ENCODE measurements around the gene GRM7. TPM values are rescaled to one million over a fixed set of nuclear protein-coding genes. Genes with fewer than 3 reads are reported as not detected.

GRM7 gene
- total and polyA plus RNA-seq, 9 donors, result 0.04 to 0.13 (median 0.10) TPM; not detected in 6

GRCh38 chr3:7520593-7520992 lies 659.7 kb downstream of the GRM7 start:
- Histone ChIP-seq H3K9me3 (replicated peaks; ENCODE audit: control insufficient read depth, low read depth, low read length) (peaks cover 3% of the 10 kb centered on the region), H3K36me3 (ENCODE audit: control insufficient read depth, insufficient read depth, low read length) (no peaks in the 10 kb centered on the region), H3K27ac (ENCODE audit: low read length) (no peak overlapping the region), H3K4me3 (ENCODE audit: low read length) (no peak overlapping the region), H3K27me3 (ENCODE audit: control insufficient read depth, insufficient read depth, low read length) (no peaks in the 10 kb centered on the region), H3K4me1 (ENCODE audit: control insufficient read depth, insufficient read depth, low read length) (peaks cover 6% of the 10 kb centered on the region)
- no peak for DNase-seq
- WGBS (ENCODE audit: insufficient coverage), result no CpG with 5 or more reads among the region's 1 CpG

- Histone ChIP-seq H3K27me3 (ENCODE audit: control insufficient read depth, insufficient read depth, low read length) (no peaks in the 10 kb centered on the region), H3K27ac (ENCODE audit: low read length) (no peak overlapping the region), H3K4me1 (ENCODE audit: control insufficient read depth, insufficient read depth, low read length) (no peaks in the 10 kb centered on the region), H3K9me3 (replicated peaks; ENCODE audit: control insufficient read depth, low read depth, low read length) (no peaks in the 10 kb centered on the region), H3K4me3 (ENCODE audit: low read length) (no peak overlapping the region), H3K36me3 (ENCODE audit: control insufficient read depth, insufficient read depth, low read length) (no peaks in the 10 kb centered on the region)
- no peak for DNase-seq
Observed at GRCh38 chr3:7536510-7536909, 675.6 kb downstream of the GRM7 start.

GRCh38 chr3:7536921-7537320 lies 676.0 kb downstream of the GRM7 start:
- Histone ChIP-seq H3K4me3 (ENCODE audit: low read length) (no peak overlapping the region), H3K9me3 (replicated peaks; ENCODE audit: control insufficient read depth, low read depth, low read length) (no peaks in the 10 kb centered on the region), H3K27me3 (ENCODE audit: control insufficient read depth, insufficient read depth, low read length) (no peaks in the 10 kb centered on the region), H3K27ac (ENCODE audit: low read length) (no peak overlapping the region), H3K4me1 (ENCODE audit: control insufficient read depth, insufficient read depth, low read length) (no peaks in the 10 kb centered on the region), H3K36me3 (ENCODE audit: control insufficient read depth, insufficient read depth, low read length) (no peaks in the 10 kb centered on the region)
- DNase-seq, result no peak
- no CpG with 5 or more reads among the region's 1 CpG for WGBS (ENCODE audit: insufficient coverage)

GRCh38 chr3:7543294-7543880 lies 682.5 kb downstream of the GRM7 start:
- peak; percentile 17 for DNase-seq

GRCh38 chr3:7545334-7545733 lies 684.4 kb downstream of the GRM7 start:
- Histone ChIP-seq H3K4me1 (ENCODE audit: control insufficient read depth, insufficient read depth, low read length) (no peaks in the 10 kb centered on the region), H3K27ac (ENCODE audit: low read length) (no peak overlapping the region), H3K9me3 (replicated peaks; ENCODE audit: control insufficient read depth, low read depth, low read length) (no peaks in the 10 kb centered on the region), H3K36me3 (ENCODE audit: control insufficient read depth, insufficient read depth, low read length) (no peaks in the 10 kb centered on the region), H3K27me3 (ENCODE audit: control insufficient read depth, insufficient read depth, low read length) (no peaks in the 10 kb centered on the region), H3K4me3 (ENCODE audit: low read length) (no peak overlapping the region)
- 91% methylated on average over 1 of the region's 3 CpGs for WGBS (ENCODE audit: insufficient coverage)
- DNase-seq, result no peak

More at GRCh38 chr3:7543294-7543880, 682.5 kb downstream of the GRM7 start:
- Histone ChIP-seq H3K27ac (ENCODE audit: low read length) (no peak overlapping the region), H3K4me1 (ENCODE audit: control insufficient read depth, insufficient read depth, low read length) (no peaks in the 10 kb centered on the region), H3K36me3 (ENCODE audit: control insufficient read depth, insufficient read depth, low read length) (no peaks in the 10 kb centered on the region), H3K9me3 (replicated peaks; ENCODE audit: control insufficient read depth, low read depth, low read length) (no peaks in the 10 kb centered on the region), H3K27me3 (ENCODE audit: control insufficient read depth, insufficient read depth, low read length) (no peaks in the 10 kb centered on the region), H3K4me3 (ENCODE audit: low read length) (no peak overlapping the region)
- 48% methylated on average over 2 of the region's 5 CpGs for WGBS (ENCODE audit: insufficient coverage)

- DNase-seq, result peak; percentile 51
- no peaks in the 10 kb centered on the region for H3K4me1 ChIP-seq (ENCODE audit: control insufficient read depth, insufficient read depth, low read length)
- no peaks in the 10 kb centered on the region for H3K27me3 ChIP-seq (ENCODE audit: control insufficient read depth, insufficient read depth, low read length)
- no peaks in the 10 kb centered on the region for H3K9me3 ChIP-seq (replicated peaks; ENCODE audit: control insufficient read depth, low read depth, low read length)
- no peak overlapping the region for H3K4me3 ChIP-seq (ENCODE audit: low read length)
- 79% methylated on average over 2 of the region's 4 CpGs for WGBS (ENCODE audit: insufficient coverage)
- H3K27ac ChIP-seq (ENCODE audit: low read length), result no peak overlapping the region
- H3K36me3 ChIP-seq (ENCODE audit: control insufficient read depth, insufficient read depth, low read length), result no peaks in the 10 kb centered on the region
Observed at GRCh38 chr3:7546253-7546652, 685.3 kb downstream of the GRM7 start.

- Histone ChIP-seq H3K27ac (ENCODE audit: low read length) (no peak overlapping the region), H3K36me3 (ENCODE audit: control insufficient read depth, insufficient read depth, low read length) (no peaks in the 10 kb centered on the region), H3K27me3 (ENCODE audit: control insufficient read depth, insufficient read depth, low read length) (no peaks in the 10 kb centered on the region), H3K4me1 (ENCODE audit: control insufficient read depth, insufficient read depth, low read length) (no peaks in the 10 kb centered on the region), H3K4me3 (ENCODE audit: low read length) (no peak overlapping the region), H3K9me3 (replicated peaks; ENCODE audit: control insufficient read depth, low read depth, low read length) (peaks cover 5% of the 10 kb centered on the region)
- DNase-seq, result no peak
- no CpG with 5 or more reads among the region's 1 CpG for WGBS (ENCODE audit: insufficient coverage)
Observed at GRCh38 chr3:7547826-7548225, 686.9 kb downstream of the GRM7 start.

- Histone ChIP-seq H3K4me1 (ENCODE audit: control insufficient read depth, insufficient read depth, low read length) (no peaks in the 10 kb centered on the region), H3K4me3 (ENCODE audit: low read length) (no peak overlapping the region), H3K9me3 (replicated peaks; ENCODE audit: control insufficient read depth, low read depth, low read length) (no peaks in the 10 kb centered on the region), H3K36me3 (ENCODE audit: control insufficient read depth, insufficient read depth, low read length) (no peaks in the 10 kb centered on the region), H3K27me3 (ENCODE audit: control insufficient read depth, insufficient read depth, low read length) (no peaks in the 10 kb centered on the region), H3K27ac (ENCODE audit: low read length) (no peak overlapping the region)
- no CpG with 5 or more reads among the region's 1 CpG for WGBS (ENCODE audit: insufficient coverage)
- DNase-seq, result no peak
Observed at GRCh38 chr3:7562892-7563291, 702.0 kb downstream of the GRM7 start.

GRCh38 chr3:7565574-7565973 lies 704.7 kb downstream of the GRM7 start:
- Histone ChIP-seq H3K4me1 (ENCODE audit: control insufficient read depth, insufficient read depth, low read length) (no peaks in the 10 kb centered on the region), H3K36me3 (ENCODE audit: control insufficient read depth, insufficient read depth, low read length) (no peaks in the 10 kb centered on the region), H3K27ac (ENCODE audit: low read length) (no peak overlapping the region), H3K27me3 (ENCODE audit: control insufficient read depth, insufficient read depth, low read length) (no peaks in the 10 kb centered on the region), H3K4me3 (ENCODE audit: low read length) (no peak overlapping the region), H3K9me3 (replicated peaks; ENCODE audit: control insufficient read depth, low read depth, low read length) (no peaks in the 10 kb centered on the region)
- 35% methylated on average over 2 of the region's 2 CpGs for WGBS (ENCODE audit: insufficient coverage)
- no peak for DNase-seq

- Histone ChIP-seq H3K27ac (ENCODE audit: low read length) (no peak overlapping the region), H3K9me3 (replicated peaks; ENCODE audit: control insufficient read depth, low read depth, low read length) (no peaks in the 10 kb centered on the region), H3K36me3 (ENCODE audit: control insufficient read depth, insufficient read depth, low read length) (no peaks in the 10 kb centered on the region), H3K4me3 (ENCODE audit: low read length) (no peak overlapping the region), H3K4me1 (ENCODE audit: control insufficient read depth, insufficient read depth, low read length) (no peaks in the 10 kb centered on the region), H3K27me3 (ENCODE audit: control insufficient read depth, insufficient read depth, low read length) (no peaks in the 10 kb centered on the region)
- DNase-seq, result no peak
Observed at GRCh38 chr3:7567160-7567559, 706.2 kb downstream of the GRM7 start.

GRCh38 chr3:7568526-7569184 lies 707.7 kb downstream of the GRM7 start:
- DNase-seq, result no peak
- H3K27ac ChIP-seq (ENCODE audit: low read length), result no peak overlapping the region
- H3K27me3 ChIP-seq (ENCODE audit: control insufficient read depth, insufficient read depth, low read length), result no peaks in the 10 kb centered on the region
- H3K4me3 ChIP-seq (ENCODE audit: low read length), result no peak overlapping the region
- 91% methylated on average over 29 of the region's 34 CpGs for WGBS (ENCODE audit: insufficient coverage)
- H3K36me3 ChIP-seq (ENCODE audit: control insufficient read depth, insufficient read depth, low read length), result no peaks in the 10 kb centered on the region
- no peaks in the 10 kb centered on the region for H3K9me3 ChIP-seq (replicated peaks; ENCODE audit: control insufficient read depth, low read depth, low read length)
- H3K4me1 ChIP-seq (ENCODE audit: control insufficient read depth, insufficient read depth, low read length), result no peaks in the 10 kb centered on the region
